ENCODE measurements around the gene BUB1.
"Not testable (repeated sequence)": the region's sequence is repeated elsewhere in the genome, so short reads cannot be mapped to it uniquely, and the experiment has no call there.

BUB1 gene

GRCh38 chr2:110638952-110639695 lies 38.7 kb downstream of the BUB1 start:
- no peak for DNase-seq (ENCODE audit: low read depth, low spot score)
- H3K9ac ChIP-seq (ENCODE audit: insufficient read length), result no peak overlapping the region
- TF ChIP-seq FOXP2 (optimal IDR thresholded peaks at IDR 0.05; ENCODE audit: control extremely low read depth, extremely low read length, insufficient read depth) (no peak), EZH2 (IDR thresholded peaks at IDR 0.05) (no peak), POLR2AphosphoS5 (IDR thresholded peaks at IDR 0.05; ENCODE audit: borderline replicate concordance, low read depth, low read length) (no peak)
- H3K27ac ChIP-seq, result no peak overlapping the region
- no peak overlapping the region for H3K4me3 ChIP-seq
- H3K9me3 ChIP-seq (ENCODE audit: low read depth, low read length), result no peaks in the 10 kb centered on the region
- peaks cover 83% of the 10 kb centered on the region for H3K36me3 ChIP-seq (ENCODE audit: insufficient read depth, low read length)

GRCh38 chr2:110638004-110638403 lies 39.9 kb downstream of the BUB1 start:
- H3K9ac ChIP-seq (ENCODE audit: insufficient read length), result no peak overlapping the region
- DNase-seq (ENCODE audit: low read depth, low spot score), result no peak
- no peak overlapping the region for H3K4me3 ChIP-seq
- no peak for TF ChIP-seq POLR2AphosphoS5 (IDR thresholded peaks at IDR 0.05; ENCODE audit: borderline replicate concordance, low read depth, low read length)
- TF ChIP-seq EZH2 (IDR thresholded peaks at IDR 0.05), result no peak
- TF ChIP-seq FOXP2 (optimal IDR thresholded peaks at IDR 0.05; ENCODE audit: control extremely low read depth, extremely low read length, insufficient read depth), result no peak
- H3K27ac ChIP-seq, result no peak overlapping the region
- peaks cover 76% of the 10 kb centered on the region for H3K36me3 ChIP-seq (ENCODE audit: insufficient read depth, low read length)
- H3K9me3 ChIP-seq (ENCODE audit: low read depth, low read length), result no peaks in the 10 kb centered on the region

- H3K36me3 ChIP-seq (ENCODE audit: insufficient read depth, low read length), result peaks cover 67% of the 10 kb centered on the region
- H3K4me3 ChIP-seq, result no peak overlapping the region
- TF ChIP-seq FOXP2 (optimal IDR thresholded peaks at IDR 0.05; ENCODE audit: control extremely low read depth, extremely low read length, insufficient read depth) (no peak), EZH2 (IDR thresholded peaks at IDR 0.05) (no peak), POLR2AphosphoS5 (IDR thresholded peaks at IDR 0.05; ENCODE audit: borderline replicate concordance, low read depth, low read length) (no peak)
- H3K9ac ChIP-seq (ENCODE audit: insufficient read length), result no peak overlapping the region
- DNase-seq (ENCODE audit: low read depth, low spot score), result no peak
- H3K27ac ChIP-seq, result no peak overlapping the region
- H3K9me3 ChIP-seq (ENCODE audit: low read depth, low read length), result no peaks in the 10 kb centered on the region
Observed at GRCh38 chr2:110637093-110637492, 40.8 kb downstream of the BUB1 start.

DNA sequence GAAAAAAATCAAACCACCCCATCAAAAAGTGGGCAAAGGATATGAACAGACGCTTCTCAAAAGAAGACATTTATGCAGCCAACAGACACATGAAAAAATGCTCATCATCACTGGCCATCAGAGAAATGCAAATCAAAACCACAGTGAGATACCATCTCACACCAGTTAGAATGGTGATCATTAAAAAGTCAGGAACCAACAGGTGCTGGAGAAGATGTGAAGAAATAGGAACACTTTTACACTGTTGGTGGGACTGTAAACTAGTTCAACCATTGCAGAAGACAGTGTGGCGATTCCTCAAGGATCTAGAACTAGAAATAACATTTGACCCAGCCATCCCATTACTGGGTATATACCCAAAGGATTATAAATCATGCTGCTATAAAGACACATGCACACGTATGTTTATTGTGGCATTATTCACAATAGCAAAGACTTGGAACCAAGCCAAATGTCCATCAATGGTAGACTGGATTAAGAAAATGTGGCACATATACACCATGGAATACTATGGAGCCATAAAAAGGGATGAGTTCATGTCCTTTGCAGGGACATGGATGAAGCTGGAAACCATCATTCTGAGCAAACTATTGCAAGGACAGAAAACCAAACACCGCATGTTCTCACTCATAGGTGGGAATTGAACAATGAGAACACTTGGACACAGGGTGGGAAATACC lies 41.8 kb downstream of the BUB1 start:
- not testable (repeated sequence) for H3K27ac ChIP-seq; H3K9me3 ChIP-seq (ENCODE audit: low read depth, low read length); H3K4me3 ChIP-seq; DNase-seq (ENCODE audit: low read depth, low spot score); H3K9ac ChIP-seq (ENCODE audit: insufficient read length)
- H3K36me3 ChIP-seq (ENCODE audit: insufficient read depth, low read length), result peaks cover 57% of the 10 kb centered on the region

- not testable (repeated sequence) for H3K9ac ChIP-seq (ENCODE audit: insufficient read length); H3K9me3 ChIP-seq (ENCODE audit: low read depth, low read length); DNase-seq (ENCODE audit: low read depth, low spot score); H3K36me3 ChIP-seq (ENCODE audit: insufficient read depth, low read length); H3K27ac ChIP-seq; H3K4me3 ChIP-seq
Observed at GRCh38 chr2:110627348-110627747, 50.5 kb downstream of the BUB1 start.

- H3K9me3 ChIP-seq (ENCODE audit: low read depth, low read length); H3K36me3 ChIP-seq (ENCODE audit: insufficient read depth, low read length); H3K4me3 ChIP-seq; H3K9ac ChIP-seq (ENCODE audit: insufficient read length); DNase-seq (ENCODE audit: low read depth, low spot score); H3K27ac ChIP-seq: not testable (repeated sequence)
Observed at GRCh38 chr2:110619326-110619939, 58.4 kb downstream of the BUB1 start.

- H3K36me3 ChIP-seq (ENCODE audit: insufficient read depth, low read length); DNase-seq (ENCODE audit: low read depth, low spot score); H3K4me3 ChIP-seq; H3K9ac ChIP-seq (ENCODE audit: insufficient read length); H3K9me3 ChIP-seq (ENCODE audit: low read depth, low read length); H3K27ac ChIP-seq: not testable (repeated sequence)
Observed at GRCh38 chr2:110613927-110614326, 63.9 kb downstream of the BUB1 start.

- not testable (repeated sequence) for H3K27ac ChIP-seq; H3K9me3 ChIP-seq (ENCODE audit: low read depth, low read length); H3K9ac ChIP-seq (ENCODE audit: insufficient read length); H3K4me3 ChIP-seq; H3K36me3 ChIP-seq (ENCODE audit: insufficient read depth, low read length); DNase-seq (ENCODE audit: low read depth, low spot score)
Observed at GRCh38 chr2:110610613-110611250, 67.1 kb downstream of the BUB1 start.

- not testable (repeated sequence) for DNase-seq (ENCODE audit: low read depth, low spot score); H3K4me3 ChIP-seq; H3K9me3 ChIP-seq (ENCODE audit: low read depth, low read length); H3K9ac ChIP-seq (ENCODE audit: insufficient read length); H3K27ac ChIP-seq; H3K36me3 ChIP-seq (ENCODE audit: insufficient read depth, low read length)
Observed at GRCh38 chr2:110609843-110610612, 67.8 kb downstream of the BUB1 start.

DNA sequence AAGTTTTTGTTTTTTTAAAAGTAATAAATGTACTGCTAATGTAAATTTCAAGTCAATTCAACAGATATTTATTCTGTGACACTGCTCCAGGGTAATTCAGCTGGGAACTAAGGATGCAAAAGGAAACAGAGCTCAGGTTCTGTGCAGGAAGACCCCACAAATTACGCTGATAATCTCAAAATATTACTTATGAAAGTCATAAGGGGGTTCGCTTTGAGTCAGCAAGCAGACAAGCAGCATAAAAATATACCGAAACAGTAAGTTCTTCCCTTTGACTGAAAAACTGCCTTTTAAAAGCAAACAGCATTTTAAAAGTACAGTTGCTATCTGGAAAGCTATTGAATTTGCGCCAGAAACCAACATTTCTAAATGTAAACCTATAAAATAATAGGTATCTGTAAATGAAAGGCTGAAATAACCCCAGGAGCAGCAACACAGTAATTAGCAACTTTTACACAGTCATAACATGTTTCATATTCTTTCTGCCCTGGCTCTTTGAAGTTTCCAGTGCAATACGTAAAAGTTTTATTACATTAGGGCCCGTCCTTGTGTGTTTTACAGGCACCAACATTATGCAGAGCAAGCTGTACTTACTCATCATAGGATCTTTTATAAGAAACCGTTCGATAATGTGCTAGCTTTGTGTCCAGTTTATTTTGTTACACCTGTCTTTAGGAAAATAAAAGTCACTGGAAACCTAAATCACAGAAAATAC lies 68.9 kb downstream of the BUB1 start:
- not testable (repeated sequence) for H3K9me3 ChIP-seq (ENCODE audit: low read depth, low read length); H3K27ac ChIP-seq; DNase-seq (ENCODE audit: low read depth, low spot score); H3K36me3 ChIP-seq (ENCODE audit: insufficient read depth, low read length); H3K4me3 ChIP-seq; H3K9ac ChIP-seq (ENCODE audit: insufficient read length)

GRCh38 chr2:110605057-110605456 lies 72.8 kb downstream of the BUB1 start:
- DNase-seq (ENCODE audit: low read depth, low spot score); H3K9me3 ChIP-seq (ENCODE audit: low read depth, low read length); H3K4me3 ChIP-seq; H3K36me3 ChIP-seq (ENCODE audit: insufficient read depth, low read length); H3K9ac ChIP-seq (ENCODE audit: insufficient read length); H3K27ac ChIP-seq: not testable (repeated sequence)
